Measurements from ENCODE around the gene SYNC.

SYNC gene

DNA sequence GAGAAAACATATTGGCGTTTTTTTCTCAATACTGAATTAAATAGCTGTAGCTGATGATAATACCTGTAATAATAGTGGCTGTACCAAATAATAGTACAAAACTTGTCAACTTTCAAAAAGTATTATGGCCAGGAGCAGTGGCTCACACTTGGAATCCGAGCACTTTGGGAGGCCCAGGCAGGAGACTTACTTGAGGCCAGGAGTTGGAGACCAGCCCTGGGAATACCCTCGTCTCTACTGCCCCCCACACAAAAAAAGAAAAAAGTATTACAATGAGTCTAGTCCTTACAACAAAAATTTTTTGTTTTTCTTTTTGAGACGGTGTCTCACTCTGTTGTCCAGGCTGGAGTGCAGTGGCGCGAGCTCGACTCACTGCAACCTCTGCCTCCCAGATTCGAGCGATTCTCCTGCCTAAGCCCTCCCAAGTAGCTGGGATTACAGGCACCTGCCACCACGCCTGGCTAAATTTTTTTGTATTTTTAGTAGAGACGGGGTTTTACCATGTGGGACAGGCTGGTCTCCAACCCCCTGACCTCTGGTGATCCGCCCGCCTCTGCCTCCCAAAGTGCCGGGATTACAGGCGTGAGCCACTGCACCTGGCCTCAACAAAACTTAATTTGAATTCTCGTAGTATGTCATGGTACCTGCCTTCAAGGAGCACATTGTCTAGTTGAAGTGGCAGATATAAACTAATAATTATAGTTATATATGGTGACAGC, 50.2 kb downstream of the SYNC start:
- peak overlapping the region; percentile 92 for H3K27ac ChIP-seq (ENCODE audit: poor library complexity, severe bottlenecking)
- peaks cover 13% of the 10 kb centered on the region for H3K4me1 ChIP-seq (ENCODE audit: insufficient read depth, poor library complexity, severe bottlenecking)

GRCh38 chr1:32651461-32652073, 51.0 kb downstream of the SYNC start:
- H3K9me3 ChIP-seq (ENCODE audit: severe bottlenecking): no peaks in the 10 kb centered on the region
- peak overlapping the region; percentile 60 for H3K4me3 ChIP-seq (ENCODE audit: severe bottlenecking)
- ATAC-seq (ENCODE audit: low read depth): peak; percentile 4; the same call in 2 of the 3 replicates
- H3K27ac ChIP-seq (ENCODE audit: poor library complexity, severe bottlenecking): peak overlapping the region; percentile 92
- peak; percentile 60 for DNase-seq (ENCODE audit: low spot score)
- no peaks in the 10 kb centered on the region for H3K27me3 ChIP-seq (ENCODE audit: insufficient read depth, poor library complexity, severe bottlenecking)
- peaks cover 13% of the 10 kb centered on the region for H3K4me1 ChIP-seq (ENCODE audit: insufficient read depth, poor library complexity, severe bottlenecking)
- TF ChIP-seq, protein P1, sequence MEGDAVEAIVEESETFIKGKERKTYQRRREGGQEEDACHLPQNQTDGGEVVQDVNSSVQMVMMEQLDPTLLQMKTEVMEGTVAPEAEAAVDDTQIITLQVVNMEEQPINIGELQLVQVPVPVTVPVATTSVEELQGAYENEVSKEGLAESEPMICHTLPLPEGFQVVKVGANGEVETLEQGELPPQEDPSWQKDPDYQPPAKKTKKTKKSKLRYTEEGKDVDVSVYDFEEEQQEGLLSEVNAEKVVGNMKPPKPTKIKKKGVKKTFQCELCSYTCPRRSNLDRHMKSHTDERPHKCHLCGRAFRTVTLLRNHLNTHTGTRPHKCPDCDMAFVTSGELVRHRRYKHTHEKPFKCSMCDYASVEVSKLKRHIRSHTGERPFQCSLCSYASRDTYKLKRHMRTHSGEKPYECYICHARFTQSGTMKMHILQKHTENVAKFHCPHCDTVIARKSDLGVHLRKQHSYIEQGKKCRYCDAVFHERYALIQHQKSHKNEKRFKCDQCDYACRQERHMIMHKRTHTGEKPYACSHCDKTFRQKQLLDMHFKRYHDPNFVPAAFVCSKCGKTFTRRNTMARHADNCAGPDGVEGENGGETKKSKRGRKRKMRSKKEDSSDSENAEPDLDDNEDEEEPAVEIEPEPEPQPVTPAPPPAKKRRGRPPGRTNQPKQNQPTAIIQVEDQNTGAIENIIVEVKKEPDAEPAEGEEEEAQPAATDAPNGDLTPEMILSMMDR (IDR thresholded peaks at IDR 0.05; ENCODE audit: poor library complexity, severe bottlenecking): no peak
- H3K36me3 ChIP-seq (ENCODE audit: low read depth): peaks cover 53% of the 10 kb centered on the region

More for the DNA sequence above, 50.2 kb downstream of the SYNC start:
- Histone ChIP-seq H3K36me3 (ENCODE audit: low read depth) (peaks cover 61% of the 10 kb centered on the region), H3K4me3 (ENCODE audit: severe bottlenecking) (peak overlapping the region; percentile 60), H3K27me3 (ENCODE audit: insufficient read depth, poor library complexity, severe bottlenecking) (no peaks in the 10 kb centered on the region), H3K9me3 (ENCODE audit: severe bottlenecking) (no peaks in the 10 kb centered on the region)
- ATAC-seq (ENCODE audit: low read depth) (no peak), DNase-seq (ENCODE audit: low spot score) (no peak)
- TF ChIP-seq, protein P1 (IDR thresholded peaks at IDR 0.05; ENCODE audit: poor library complexity, severe bottlenecking): no peak

DNA sequence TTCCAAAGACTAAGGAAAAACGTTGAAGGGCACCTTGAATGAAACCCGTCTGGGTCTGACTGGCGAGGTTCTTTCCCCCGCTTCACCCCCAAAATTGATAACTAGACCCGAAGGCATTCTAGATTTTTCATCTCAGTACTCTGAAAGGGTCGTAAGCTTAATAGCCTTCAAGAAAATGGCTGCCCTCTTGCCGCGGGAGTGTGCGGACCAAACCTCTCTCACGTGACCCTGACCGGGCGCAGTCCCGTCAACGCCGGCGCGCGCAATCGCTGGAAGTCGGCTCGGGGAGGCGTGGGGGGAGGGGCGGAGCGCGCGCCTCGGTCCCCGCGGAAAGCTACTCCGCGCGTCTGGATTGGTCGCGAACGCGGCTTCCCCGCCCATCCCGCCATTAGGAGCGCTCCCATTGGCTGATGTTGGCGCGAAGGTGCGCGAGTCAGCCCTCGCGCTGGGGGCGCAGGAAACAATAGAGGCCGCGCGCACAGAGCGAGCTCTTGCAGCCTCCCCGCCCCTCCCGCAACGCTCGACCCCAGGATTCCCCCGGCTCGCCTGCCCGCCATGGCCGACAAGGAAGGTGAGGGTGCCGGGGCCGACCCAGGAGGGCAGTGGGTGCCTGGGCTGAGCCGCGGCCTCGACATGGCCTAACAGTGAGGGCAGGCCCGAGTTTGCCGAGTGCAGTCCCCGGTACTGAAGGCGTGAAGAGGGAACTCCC, 51.7 kb downstream of the SYNC start, which contains the start of gene RBBP4:
TSS of gene RBBP4 (plus strand) at position 457 of the 709 bp plus-strand sequence. CDS start at position 556, 99 bp downstream.
- Histone ChIP-seq H3K4me1 (ENCODE audit: insufficient read depth, poor library complexity, severe bottlenecking) (peaks cover 13% of the 10 kb centered on the region), H3K27me3 (ENCODE audit: insufficient read depth, poor library complexity, severe bottlenecking) (no peaks in the 10 kb centered on the region), H3K36me3 (ENCODE audit: low read depth) (peaks cover 47% of the 10 kb centered on the region), H3K9me3 (ENCODE audit: severe bottlenecking) (no peaks in the 10 kb centered on the region), H3K4me3 (ENCODE audit: severe bottlenecking) (peak within 1 kb of the TSS; percentile 60), H3K27ac (ENCODE audit: poor library complexity, severe bottlenecking) (peak within 1 kb of the TSS; percentile 92)
- TF ChIP-seq, protein P1 (IDR thresholded peaks at IDR 0.05; ENCODE audit: poor library complexity, severe bottlenecking): no peak
- DNase-seq (ENCODE audit: low spot score) (peak; percentile 95), ATAC-seq (ENCODE audit: low read depth) (peak; percentile 89)

DNA sequence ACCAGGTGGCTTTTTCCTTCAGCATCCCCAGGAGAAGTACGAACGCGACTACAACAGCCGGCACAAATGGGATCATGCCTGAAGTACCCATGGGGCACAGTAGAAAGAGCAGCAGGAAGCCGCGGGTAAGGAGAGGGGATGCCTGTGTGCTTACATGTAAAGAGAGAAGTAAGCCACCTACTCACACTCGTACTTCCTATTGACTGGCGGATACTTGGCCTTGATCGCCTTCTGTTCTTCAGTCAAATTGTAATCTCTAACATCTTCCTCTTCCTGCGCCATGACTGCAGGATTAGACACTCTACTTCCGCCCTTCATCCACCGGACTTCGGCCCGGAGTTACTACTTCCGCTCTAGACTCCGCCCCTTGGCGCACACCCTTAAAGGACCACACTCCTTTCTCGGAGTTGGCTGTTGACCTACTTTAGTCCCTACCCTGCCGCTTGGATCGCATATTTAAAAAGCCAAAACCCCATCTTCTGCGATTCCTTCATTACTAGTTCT, 52.3 kb downstream of the SYNC start, which contains the start of gene ZBTB8OS:
TSS of gene ZBTB8OS (minus strand) at position 303 of the 504 bp plus-strand sequence. CDS start at position 282, 21 bp downstream.
- ATAC-seq (ENCODE audit: low read depth): peak; percentile 85
- peaks cover 47% of the 10 kb centered on the region for H3K36me3 ChIP-seq (ENCODE audit: low read depth)
- no peaks in the 10 kb centered on the region for H3K9me3 ChIP-seq (ENCODE audit: severe bottlenecking)

More for the DNA sequence above, 52.3 kb downstream of the SYNC start, which contains the start of gene ZBTB8OS:
- Histone ChIP-seq H3K4me3 (ENCODE audit: severe bottlenecking) (peak within 1 kb of the TSS; percentile 60), H3K27ac (ENCODE audit: poor library complexity, severe bottlenecking) (peak within 1 kb of the TSS; percentile 92), H3K27me3 (ENCODE audit: insufficient read depth, poor library complexity, severe bottlenecking) (no peaks in the 10 kb centered on the region), H3K4me1 (ENCODE audit: insufficient read depth, poor library complexity, severe bottlenecking) (peaks cover 13% of the 10 kb centered on the region)
- TF ChIP-seq, protein P1 (IDR thresholded peaks at IDR 0.05; ENCODE audit: poor library complexity, severe bottlenecking): no peak
- peak; percentile 93 for DNase-seq (ENCODE audit: low spot score)
